ENCODE results near the gene BMP7.
"Not testable (repeated sequence)": the region's sequence is repeated elsewhere in the genome, so short reads cannot be mapped to it uniquely, and the experiment has no call there.

Gene BMP7

DNA sequence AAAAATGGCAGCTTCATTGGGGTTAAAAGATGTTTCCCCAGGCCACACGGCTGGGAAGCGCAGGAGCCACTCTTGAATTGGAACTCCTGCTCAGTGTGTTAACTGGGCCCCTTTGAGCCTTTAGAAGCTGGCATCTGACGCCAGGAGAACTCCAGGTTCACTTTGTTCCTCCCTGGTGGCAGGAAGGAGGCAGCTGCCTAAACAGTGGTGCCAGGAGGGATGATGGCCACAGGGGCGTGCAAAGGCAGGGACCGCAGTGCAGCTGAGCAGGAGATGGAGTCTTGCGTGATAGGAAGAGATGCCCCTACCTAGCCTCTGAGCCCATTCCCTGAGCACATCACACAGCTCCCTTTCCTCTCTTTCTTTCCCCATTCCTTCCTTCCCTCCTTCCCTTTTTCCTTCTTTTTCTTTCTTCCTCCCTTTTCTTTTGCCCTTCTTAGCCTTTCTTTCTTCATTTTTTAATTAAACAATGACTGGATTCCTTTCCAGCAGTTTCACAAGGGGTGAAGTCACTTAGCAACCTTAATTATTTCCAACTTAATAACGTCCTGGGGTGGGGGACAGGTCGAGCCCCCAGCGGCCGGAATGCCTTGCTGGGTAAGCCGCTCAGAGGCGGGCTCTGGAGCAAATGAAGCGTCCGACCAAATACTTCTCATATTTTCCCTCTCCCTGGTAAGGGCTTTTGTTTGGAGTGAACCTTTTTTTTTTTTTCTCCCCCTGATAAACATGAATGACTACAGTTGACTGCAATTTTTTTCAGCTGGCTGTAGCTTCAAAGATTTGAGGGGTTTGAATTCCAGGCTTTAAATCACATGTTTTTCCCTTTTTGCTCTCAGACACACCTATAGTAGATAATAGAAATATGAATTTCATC is 20.8 kb upstream of the BMP7 start:
- no peak for FAIRE-seq

DNA sequence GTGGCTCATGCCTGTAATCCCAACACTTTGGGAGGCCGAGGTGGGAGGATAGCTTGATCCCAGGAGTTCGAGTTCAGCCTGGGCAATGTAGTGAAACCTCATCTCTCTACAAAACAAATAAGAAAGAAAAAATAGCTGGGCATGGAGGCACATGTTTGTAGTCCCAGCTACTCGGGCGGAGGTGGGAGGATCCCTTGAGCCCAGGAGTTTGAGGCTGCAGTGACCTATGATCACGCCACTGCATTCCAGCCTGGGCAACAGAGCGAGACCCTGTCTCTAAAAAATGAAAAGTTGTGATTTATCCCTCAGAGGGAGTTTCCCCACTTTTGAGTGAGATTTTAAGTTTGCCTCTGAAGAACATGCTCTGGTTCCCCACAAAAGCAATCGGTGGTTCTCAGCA is 17.4 kb upstream of the BMP7 start:
- FAIRE-seq, result no peak

DNA sequence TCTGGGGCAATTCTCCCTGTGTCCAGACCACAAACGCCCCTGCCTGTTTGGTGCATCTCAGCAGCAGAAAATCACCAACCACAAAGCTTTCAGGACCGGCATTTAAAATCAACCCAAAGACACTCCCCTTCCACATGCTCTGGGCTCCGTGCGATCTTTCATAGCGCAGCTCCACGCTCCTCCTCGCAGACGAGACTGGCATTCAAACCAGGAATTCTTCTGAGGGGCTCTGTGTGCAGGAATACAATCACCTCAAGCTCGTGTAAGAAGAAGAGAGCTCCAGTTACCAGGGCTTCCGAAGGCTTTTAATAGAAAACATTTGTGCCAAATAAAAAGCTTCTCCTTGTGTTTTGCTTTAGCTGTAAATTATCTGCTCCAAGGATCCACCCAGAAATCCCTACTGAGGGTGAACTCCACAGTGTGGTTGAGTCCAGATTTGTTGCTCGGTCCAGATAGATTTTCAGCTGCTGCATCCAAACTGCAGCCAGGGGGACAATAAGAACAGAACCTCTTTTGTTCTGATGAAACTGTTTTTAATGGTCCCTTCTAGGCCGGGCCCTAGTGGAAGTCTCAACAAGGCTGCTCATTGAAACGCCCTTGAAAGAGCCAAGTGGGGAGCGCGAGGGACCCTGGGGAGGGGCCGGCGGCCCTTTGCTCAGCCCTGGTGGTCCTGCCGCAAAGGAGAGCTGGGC is 16.4 kb upstream of the BMP7 start:
- FAIRE-seq, result no peak

DNA sequence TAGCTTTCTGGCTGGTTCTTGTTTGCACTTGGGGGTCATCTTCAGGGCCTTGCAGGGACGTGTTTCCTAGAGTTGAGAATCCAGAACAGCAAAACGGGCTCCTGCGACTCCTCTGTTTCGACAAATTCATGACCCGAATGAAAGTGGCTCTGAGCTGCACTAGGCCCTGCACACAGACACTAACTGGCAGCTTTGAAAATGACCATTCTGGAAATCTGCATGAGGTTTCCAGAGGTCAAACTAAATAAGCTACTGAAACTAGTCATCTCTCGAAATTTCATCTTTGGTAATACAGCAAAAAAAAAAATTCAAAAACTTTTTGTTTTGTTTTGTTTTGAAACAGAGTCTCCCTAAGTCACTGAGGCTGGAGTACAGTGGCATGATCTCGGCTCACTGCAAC is 15.5 kb upstream of the BMP7 start:
- FAIRE-seq, result no peak

DNA sequence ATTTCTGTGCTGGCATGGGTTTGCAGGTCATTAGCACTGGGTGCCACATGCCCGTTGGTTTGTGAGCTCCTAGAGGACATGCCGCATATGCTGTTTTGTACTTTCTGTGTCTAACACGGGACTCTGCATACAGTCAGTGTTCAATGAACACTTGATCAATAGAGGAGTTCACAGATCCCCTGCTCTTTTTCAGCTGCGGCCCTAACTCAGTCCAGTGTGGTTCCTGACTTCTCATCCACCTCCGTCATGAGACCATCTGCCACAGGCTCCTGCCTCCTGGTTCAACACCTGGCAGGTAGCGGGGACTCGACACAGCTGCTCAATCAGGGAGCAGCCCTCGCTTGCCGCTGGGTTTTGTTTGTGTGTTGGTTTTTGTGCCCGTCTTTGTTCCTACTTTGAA is 13.8 kb upstream of the BMP7 start:
- FAIRE-seq, result no peak

DNA sequence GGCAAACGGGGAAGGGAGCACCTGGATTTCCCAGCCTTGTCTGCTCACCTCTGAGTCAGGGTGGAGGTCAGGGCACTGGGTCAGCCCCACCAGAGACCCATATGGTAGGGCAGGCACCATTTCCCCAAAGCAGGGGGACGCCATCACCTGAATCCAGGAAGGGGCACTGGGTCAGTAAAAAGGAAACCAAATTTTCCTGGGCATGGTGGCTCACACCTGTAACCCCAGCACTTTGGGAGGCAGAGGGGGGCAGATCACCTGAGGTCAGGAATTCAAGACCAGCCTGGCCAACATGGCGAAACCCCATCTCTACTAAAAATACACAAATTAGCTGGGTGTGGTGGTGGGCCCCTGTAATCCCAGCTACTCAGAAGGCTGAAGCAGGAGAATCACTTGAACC is 13.1 kb upstream of the BMP7 start:
- not testable (repeated sequence) for FAIRE-seq

DNA sequence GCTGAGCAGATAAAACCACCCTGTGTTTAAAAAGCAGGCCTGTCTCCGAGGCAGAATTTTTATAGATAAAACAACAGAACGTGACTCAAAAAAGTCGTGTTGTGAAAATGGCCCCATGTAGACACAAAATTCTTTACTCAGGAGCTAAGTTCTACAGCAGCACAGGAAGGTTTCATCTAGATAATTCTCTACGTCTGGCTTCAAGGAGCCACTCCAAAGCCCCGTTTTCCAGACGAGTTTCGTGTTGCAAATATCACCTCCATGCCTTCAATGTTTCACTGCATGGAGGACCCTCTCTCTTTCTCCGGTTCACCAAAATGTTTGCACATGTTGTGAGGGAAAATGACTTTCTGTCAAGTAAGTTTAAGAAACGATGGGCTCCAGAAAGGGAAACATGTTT is 12.0 kb upstream of the BMP7 start:
- no peak for FAIRE-seq

DNA sequence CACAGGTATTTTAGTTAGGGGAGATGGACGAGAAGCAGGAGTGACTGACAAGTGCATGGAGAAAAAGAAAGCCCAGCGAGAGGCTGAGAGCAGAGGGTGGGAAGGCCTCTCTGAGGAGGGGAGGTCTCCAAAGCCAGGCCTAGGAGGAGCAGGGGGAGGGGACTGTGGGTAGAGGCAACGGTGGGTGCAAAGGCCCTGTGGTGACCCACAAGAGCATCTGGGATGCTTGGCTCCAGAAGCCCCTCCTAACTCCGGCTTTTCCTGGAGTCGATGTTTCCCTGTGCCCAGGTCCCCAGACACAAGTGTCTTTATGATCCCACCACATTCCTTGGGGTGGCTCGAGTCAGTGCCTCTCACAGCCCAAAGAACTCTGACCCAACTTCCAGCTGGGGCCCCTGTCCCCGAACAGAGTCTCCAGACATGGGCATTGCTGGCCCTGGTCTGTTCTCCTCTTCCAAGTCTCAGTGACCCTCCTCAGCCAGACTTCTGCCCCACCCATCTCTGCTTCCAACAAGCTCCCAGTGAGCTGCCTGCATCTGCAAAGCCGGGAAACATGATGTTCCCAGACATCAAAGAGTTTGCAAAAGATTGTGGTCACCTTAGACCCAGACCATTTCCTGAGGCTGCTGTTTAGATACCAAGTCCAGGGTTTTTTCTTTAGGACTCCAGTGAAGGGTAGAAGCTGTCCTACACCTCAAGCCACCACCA is 11.1 kb upstream of the BMP7 start:
- no peak for FAIRE-seq

DNA sequence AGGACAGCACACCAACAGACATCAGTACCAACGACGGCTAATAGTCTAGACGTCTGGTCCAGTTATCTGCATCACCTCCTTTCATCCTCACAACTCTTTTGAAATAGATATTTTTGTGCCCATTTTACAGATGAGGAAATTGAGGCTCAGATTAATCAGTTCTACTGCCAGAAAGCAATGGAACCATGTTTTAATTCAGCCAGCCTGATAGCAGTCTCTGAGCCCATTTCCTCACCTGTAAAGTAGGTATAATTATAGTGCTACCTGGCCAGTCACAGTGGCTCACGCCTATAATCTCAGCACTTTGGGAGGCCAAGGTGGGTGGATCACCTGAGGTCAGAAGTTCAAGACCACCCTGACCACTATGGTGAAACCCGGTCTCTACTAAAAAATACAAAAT is 9.8 kb upstream of the BMP7 start:
- no peak for FAIRE-seq

DNA sequence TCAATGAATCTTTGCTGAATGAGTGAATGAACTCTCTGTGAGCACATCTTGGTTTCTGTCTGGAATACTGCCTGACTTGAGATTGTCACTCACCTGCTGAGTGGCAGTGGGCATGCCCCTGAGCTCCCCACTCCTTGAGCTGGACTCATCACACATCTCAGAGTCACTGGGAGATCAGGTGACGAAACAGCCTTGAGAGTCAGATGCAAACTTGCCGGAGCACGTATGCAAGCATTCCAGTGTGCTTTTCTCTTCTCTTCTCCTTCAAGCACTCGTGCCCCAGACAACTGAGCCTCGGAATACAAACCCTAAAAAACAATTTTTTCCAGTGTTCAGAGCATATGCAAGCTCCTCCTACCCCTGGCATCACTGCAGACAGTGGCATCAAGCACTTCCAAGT is 9.4 kb upstream of the BMP7 start:
- no peak for FAIRE-seq

DNA sequence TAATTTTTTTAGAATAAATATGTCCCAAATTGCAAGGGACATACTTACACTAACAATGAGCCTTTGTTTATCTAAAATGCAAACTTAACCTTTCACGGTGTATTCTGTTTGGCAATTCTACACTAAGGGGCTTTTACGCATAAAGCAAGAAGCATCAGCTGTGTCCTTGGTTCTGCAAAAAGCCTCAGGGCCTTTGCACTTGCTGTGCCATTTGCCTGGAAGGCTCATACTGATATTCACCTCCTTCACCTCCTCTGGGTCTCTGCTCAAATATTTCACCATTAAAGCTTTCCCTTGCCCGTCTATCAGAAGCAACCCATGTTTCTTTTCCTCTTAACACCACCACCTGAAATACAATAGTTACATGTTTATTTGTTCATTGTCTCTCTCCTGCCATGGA is 8.9 kb upstream of the BMP7 start:
- no peak for FAIRE-seq

DNA sequence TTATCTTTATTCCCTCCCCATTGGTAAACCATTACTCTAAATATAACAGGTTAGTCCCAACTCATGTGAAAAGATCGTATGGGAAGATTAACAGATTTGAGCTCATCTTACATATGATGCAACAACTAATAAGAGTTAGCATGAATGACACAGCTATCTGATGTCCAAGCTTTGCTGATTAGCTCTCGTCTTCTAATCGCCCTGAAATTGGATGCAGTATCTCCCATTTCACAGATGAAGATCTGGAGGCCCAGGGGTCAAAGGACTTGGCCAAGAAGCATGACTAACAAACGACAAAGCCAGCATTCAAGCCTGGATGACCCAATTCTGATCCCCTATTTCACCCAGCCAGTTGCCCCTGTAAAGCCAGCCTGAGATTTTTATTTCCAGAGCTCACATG is 8.4 kb upstream of the BMP7 start:
- FAIRE-seq, result no peak

DNA sequence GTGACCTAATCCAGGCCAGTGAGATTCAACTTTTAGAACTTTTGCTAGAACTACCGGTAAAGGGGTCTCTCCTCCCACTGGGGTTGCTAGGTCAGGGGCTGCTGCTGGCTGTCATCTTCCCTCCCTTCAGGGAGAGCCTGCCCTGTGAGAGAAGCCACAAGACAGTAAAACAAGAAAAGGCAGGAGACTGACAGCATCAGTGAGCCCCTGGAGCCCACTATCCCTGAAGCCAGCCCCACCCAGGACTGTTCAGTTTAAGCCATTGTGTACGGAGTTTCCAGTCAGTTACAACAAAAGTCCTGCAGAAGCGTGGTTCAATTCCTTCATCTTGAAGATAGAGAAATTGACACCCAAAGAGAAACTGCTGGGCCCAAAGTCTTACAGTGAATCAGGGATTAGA is 7.9 kb upstream of the BMP7 start:
- no peak for FAIRE-seq

DNA sequence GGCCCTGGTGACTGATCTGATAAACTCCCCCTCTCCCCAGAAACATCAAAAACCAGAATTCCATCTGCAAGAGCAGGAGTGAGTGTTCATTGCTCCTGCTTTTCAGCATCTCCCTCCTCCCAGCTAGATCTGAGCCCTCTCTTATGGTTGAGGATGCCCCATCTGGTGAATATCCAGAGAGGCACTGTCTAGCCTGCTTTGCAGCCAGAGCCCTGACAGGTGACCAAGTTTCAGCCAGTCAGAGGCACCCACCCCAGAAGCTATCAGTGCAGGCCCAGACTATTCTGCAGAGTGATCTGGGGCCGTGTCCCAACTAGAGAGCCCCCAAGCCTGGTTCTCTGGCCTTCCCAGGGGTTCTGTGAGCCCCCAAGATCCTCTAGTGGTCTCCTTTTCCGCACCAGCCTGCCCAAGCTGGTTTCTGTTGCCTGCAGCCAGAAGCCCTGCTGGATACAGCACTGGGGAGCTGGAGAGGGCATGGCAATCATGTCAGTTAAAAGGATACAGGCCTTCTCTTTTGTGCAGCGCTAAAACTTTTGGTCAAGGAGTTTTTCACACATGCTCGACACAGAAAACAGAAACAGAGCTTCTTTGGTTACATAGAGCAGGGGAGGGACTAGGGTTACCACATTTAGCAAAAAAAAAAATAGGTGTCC is 6.6 kb upstream of the BMP7 start:
- no peak for FAIRE-seq

DNA sequence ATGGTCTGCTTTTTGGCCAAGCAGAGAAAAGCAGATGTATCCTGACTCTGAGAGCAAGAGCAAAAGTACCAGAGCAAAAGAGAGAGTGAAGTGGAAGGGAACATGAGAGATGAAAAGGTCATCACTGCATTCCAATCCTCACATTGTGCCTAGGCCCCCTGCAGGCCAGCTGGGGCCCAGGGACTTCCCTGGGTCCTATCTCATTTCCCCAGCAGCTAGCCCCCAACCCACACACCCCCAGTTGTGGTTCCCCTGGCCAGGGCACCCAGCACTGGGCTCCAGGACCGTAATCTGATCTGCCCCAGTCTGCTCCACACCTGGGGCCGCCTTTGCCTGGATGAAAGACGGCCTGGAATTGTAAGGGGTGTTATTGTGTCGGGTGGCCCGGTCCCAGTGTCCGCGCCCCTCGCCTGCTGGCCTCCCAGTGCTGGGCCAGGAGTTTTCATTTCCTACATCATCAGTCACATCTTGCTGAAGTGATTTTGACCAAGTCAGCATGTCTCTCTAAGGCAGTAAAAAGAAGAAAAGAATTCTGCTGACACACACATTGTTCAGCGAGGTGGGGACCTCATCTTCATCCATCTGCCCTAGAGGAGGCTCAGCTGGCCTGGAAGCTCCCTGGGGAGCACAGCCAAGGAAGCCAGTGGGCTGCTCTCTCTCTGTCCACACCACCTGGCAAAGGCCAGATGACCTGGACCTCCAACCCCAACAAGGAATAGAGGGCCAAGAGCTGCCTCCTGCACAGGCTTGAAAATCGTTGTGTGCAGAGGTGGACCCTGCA is 4.0 kb upstream of the BMP7 start:
- no peak for FAIRE-seq

DNA sequence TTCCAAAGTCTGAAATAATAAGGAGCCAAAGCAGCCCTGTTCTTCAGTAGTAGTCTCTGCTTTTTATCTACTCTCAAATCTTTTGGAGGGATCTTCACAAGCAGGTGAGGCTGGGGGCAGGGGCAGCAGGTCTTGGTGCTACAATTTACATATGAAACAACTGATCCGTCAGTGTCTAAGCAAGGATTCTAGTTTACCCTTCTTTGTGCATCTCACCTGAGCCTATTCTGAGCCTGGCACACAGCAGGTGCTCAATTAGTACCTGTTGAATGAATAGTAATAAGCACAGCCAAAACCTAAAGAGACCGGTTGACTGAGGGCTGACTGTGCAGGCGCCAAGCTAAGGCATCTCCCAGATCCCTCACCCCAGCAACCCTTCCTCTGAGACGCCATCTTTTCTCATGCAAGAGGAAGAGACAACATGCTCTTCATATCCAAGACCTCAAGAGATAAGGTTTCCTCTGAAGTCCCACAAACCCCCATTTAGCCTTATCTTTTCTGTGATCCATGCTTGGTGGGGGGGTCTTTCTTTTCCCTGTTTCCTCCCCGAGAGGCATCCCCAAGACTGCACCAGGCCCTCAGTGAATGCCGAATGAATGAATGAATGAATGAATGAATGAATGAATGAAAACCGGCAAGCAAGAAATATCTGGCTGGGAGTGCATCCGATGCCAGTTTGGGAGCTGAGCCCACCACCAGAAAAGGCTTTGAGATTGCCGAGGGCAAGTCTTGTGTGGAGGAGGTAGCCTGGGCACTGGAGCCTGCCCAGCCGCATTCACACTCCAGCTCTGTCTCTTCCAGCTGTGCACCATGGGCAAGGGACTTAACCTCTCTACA is 2.9 kb upstream of the BMP7 start:
- FAIRE-seq, result no peak

DNA sequence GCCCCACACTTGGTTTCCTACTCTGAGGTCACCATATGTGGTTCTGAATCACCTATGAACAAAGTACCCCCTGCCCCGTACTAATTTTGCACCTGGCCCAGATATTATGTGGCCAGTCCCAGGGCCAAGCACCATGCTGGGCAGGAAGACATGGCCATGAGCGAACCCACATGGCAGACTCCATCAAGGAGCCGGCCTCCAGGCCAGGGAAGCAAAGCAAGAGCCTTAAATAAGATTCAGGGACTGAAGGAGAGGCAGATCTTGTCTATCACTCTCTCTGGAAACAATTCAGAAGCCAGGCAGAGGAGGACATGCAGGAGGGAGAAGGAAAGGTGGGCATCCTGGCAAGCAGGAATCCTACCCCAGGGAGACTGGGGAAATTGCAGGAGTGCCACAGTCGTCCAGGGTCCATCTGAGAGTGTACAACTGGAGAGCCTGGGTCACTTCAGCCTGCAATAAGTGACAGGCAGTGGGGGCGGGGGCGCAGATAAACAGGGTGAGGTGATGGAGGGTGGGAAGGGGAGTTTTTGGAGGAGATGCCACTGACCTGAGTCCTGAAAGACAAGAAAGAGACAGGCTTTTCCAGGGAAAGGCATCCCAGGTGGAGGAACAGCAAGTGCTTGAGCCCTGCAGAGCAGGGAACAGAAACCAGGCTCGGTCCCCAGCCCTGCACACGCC is 2.1 kb upstream of the BMP7 start:
- FAIRE-seq, result no peak

DNA sequence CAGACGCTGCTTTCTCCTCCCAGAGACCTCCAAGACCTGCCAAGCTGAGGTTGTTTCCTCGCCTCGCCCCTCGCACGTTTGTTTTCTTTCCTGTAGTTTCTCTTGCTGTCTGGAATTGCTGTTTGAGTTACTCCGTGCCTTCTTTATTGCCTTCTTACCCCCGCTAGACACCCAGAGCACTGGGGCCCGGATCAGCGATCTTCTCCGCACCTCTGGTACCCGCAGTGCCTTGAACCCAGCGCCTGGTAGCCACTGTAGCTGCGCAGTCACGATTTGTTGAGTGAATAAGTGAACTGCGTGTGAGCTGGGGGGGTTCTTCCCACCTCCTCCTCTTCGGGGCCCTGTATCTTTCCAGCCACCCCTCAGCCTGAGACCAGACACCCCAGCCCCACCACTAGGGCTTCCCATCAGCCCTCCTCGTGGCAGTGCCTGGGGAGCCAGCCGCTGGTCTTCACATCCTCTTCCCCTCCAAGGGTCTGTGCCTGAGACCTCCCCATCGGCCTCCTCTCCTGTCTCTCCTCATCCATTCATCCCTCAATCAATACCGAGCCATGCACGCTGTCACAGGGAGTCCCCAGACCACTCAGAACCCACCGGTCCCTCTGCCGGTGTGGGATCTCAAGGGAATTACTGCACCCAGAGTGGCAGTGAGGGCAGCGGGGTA is 849 bp upstream of the BMP7 start:
- FAIRE-seq, result no peak

DNA sequence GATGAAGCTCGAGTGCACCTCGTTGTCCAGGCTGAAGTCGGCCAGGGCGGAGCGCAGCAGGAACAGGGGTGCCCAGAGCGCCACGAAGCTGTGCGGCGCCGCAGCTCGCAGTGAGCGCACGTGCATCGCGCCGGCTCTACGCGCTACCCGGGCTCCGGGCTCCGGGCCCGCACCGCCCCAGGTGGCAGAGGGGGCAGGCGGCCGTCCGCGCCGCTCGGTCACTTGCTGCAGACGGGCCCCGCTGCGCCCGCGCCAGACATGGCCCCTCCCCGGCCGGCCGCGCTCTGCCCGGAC is 497 bp downstream of the BMP7 start:
- FAIRE-seq, result no peak

DNA sequence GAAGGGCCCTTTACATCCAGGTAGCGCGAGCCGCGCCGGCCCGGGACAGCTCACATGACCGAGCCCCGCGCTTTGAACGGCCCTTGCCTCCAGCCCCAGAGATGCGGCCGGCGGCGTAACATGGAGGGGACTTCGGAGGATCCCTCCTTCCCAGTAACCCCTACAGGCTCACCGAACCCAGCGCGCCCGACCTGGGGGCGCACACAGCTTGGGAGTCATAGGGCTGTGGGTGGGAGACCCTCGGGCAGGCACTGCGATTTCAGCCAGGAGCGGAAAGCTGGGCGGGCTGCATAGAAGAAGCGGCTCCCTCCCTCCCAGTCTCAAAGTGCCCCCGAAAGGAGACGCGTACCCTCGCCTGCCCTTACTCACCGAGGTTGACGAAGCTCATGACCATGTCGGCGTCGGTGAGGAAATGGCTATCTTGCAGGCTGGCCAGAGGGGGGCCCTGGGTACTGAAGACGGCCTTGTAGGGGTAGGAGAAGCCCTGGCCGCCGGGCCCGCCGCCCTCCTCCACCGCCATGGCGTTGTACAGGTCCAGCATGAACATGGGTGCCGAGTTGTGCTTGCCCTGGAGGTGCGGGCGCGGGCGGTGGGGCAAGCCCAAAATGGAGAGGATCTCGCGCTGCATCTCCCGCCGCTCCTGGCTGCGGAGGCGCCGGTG is 975 bp downstream of the BMP7 start:
- no peak for FAIRE-seq
